Colonic mucosa (tissue), 4 donors: ENCODE data around the gene CACNG8. TPM values are rescaled to one million over a fixed set of nuclear protein-coding genes. Genes with fewer than 3 reads are reported as not detected.

Experiments used
- DNase-seq: peaks from one replicate; pipeline ENCODE4 v3.0.0-alpha.2; 2020
- H3K27ac ChIP-seq: fragments of 200-600 bp; one replicate; pipeline ENCODE4 v1.8.0; 2021
- H3K27me3 ChIP-seq: fragments of 200-600 bp; one replicate; pipeline ENCODE4 v1.8.0; 2021
- H3K36me3 ChIP-seq: fragments of 200-600 bp; one replicate; pipeline ENCODE4 v1.8.0; 2021
- H3K4me1 ChIP-seq: fragments of 200-600 bp; one replicate; pipeline ENCODE4 v1.8.0; 2021; ENCODE audit warnings: mild to moderate bottlenecking
- H3K4me3 ChIP-seq: fragments of 200-600 bp; one replicate; pipeline ENCODE4 v1.8.0; 2021
- H3K9ac ChIP-seq, 2 donors: one replicate each; pipeline ENCODE4 v1.7.0; 2013; ENCODE audit warnings: control low read depth in 2 of 2, low read depth in 2 of 2, low read length in 2 of 2
- H3K9me3 ChIP-seq: fragments of 200-600 bp; one replicate; pipeline ENCODE4 v1.8.0; 2021
- CTCF ChIP-seq: fragments of 200-600 bp; IDR thresholded peaks from one replicate; pipeline ENCODE4 v1.8.0; 2022; ENCODE audit warnings: antibody characterized with exemption, mild to moderate bottlenecking
- intact Hi-C: fragments of 100-400 bp; cut with DNase I; formaldehyde crosslinking; loops from one replicate; pipeline ENCODE4 v1.14.1; 2022
- total RNA-seq, 2 donors: library from RNA; stranded (reverse); fragmentation: NEBNext Ultra II Directional in 1 of 2; extraction: Animal tissue kit (Norgen Biotek cat#: 25700) in 1 of 2; gene quantifications; one replicate each; pipeline ENCODE4 v1.2.1, GENCODE V29; 2021
- donor health status: healthy.
- donor health status: DM: no; HTN: no; CAD: no.
- donor health status: DM: no; HTN: no; CAD: no.

The CACNG8 gene
- total RNA-seq, 2 donors from 2014 or later: 0.02 to 0.03 TPM

GRCh38 chr19:54002495-54003315 lies 40.0 kb downstream of the CACNG8 start:
- H3K4me3 ChIP-seq: no peak overlapping the region
- H3K9ac ChIP-seq: no peak overlapping the region
- no peak for DNase-seq
- no peaks in the 10 kb centered on the region for H3K4me1 ChIP-seq
- H3K36me3 ChIP-seq: no peaks in the 10 kb centered on the region
- H3K27me3 ChIP-seq: no peaks in the 10 kb centered on the region
- intact Hi-C loops: no loop called here
- no peaks in the 10 kb centered on the region for H3K9me3 ChIP-seq
- no peak overlapping the region for H3K27ac ChIP-seq
- TF ChIP-seq CTCF: no peak

- H3K9me3 ChIP-seq: no peaks in the 10 kb centered on the region
- H3K4me3 ChIP-seq: no peak overlapping the region
- intact Hi-C loops: no loop called here
- TF ChIP-seq CTCF: no peak
- no peaks in the 10 kb centered on the region for H3K27me3 ChIP-seq
- no peak overlapping the region for H3K9ac ChIP-seq
- no peaks in the 10 kb centered on the region for H3K36me3 ChIP-seq
- DNase-seq: no peak
- H3K27ac ChIP-seq: no peak overlapping the region
- H3K4me1 ChIP-seq: no peaks in the 10 kb centered on the region
These were observed 46.7 kb downstream of the CACNG8 start for GRCh38 chr19:54009440-54009839.

GRCh38 chr19:54010474-54010873 lies 47.7 kb downstream of the CACNG8 start:
- Histone ChIP-seq H3K27me3 (no peaks in the 10 kb centered on the region), H3K9ac (no peak overlapping the region)

GRCh38 chr19:54011507-54012211 lies 48.9 kb downstream of the CACNG8 start:
- intact Hi-C loops: no loop called here
- no peak for TF ChIP-seq CTCF
- no peaks in the 10 kb centered on the region for H3K36me3 ChIP-seq
- no peaks in the 10 kb centered on the region for H3K27me3 ChIP-seq
- DNase-seq: no peak
- no peak overlapping the region for H3K9ac ChIP-seq
- H3K27ac ChIP-seq: no peak overlapping the region
- no peak overlapping the region for H3K4me3 ChIP-seq
- no peaks in the 10 kb centered on the region for H3K4me1 ChIP-seq
- H3K9me3 ChIP-seq: no peaks in the 10 kb centered on the region

More at GRCh38 chr19:54010474-54010873, 47.7 kb downstream of the CACNG8 start:
- H3K27ac ChIP-seq: no peak overlapping the region
- H3K4me3 ChIP-seq: no peak overlapping the region
- H3K9me3 ChIP-seq: no peaks in the 10 kb centered on the region
- H3K36me3 ChIP-seq: no peaks in the 10 kb centered on the region
- intact Hi-C loops: no loop called here
- no peak for TF ChIP-seq CTCF
- DNase-seq: no peak
- H3K4me1 ChIP-seq: no peaks in the 10 kb centered on the region

- TF ChIP-seq CTCF: no peak
- intact Hi-C loops: no loop called here
These were observed 51.1 kb downstream of the CACNG8 start for GRCh38 chr19:54013866-54014265.

More at GRCh38 chr19:54013866-54014265, 51.1 kb downstream of the CACNG8 start:
- Histone ChIP-seq H3K36me3 (no peaks in the 10 kb centered on the region), H3K4me1 (no peaks in the 10 kb centered on the region), H3K4me3 (no peak overlapping the region), H3K27ac (no peak overlapping the region), H3K9me3 (no peaks in the 10 kb centered on the region), H3K9ac (no peak overlapping the region), H3K27me3 (no peaks in the 10 kb centered on the region)
- no peak for DNase-seq
